Measurements from ENCODE around the gene TAOK2.
"Not testable (repeated sequence)": the region's sequence is repeated elsewhere in the genome, so short reads cannot be mapped to it uniquely, and the experiment has no call there.

Gene TAOK2

GRCh38 chr16:30026449-30026848 is 52.8 kb downstream of the TAOK2 start:
- DNase-seq = no peak

- DNase-seq = no peak
These were observed 54.1 kb downstream of the TAOK2 start for GRCh38 chr16:30027588-30028437.

DNA sequence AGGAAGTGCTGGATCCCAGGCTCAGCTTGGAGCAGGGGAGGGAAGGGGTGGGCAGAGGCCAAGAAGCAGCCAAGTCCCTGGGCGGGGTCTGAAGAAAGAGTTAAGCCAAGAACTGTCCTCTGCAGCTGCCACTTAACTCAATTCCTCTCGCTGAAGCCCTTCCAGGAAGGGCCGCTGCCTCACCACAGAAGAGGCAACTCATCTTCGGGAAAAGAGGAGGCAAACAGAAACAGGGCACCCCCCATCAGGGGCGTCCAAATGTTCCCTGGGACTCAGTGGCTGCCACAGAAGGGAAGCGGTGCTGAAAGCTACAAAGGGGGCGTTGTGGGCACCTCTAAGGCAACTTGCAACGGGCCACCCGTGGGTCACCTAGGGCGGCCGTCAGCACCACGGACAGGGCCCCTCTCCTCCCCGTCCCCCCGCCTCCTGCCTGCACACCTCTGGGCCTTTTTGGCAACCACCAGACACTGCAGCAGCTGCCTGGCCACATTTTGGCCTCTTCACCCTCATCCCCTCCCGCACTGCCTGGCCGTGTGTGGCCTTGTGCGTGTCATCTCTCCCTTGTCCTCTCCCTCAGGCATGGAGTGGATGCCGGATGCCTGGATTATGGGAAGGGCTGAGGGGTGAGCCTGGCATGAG is 54.9 kb downstream of the TAOK2 start:
- DNase-seq = no peak

DNA sequence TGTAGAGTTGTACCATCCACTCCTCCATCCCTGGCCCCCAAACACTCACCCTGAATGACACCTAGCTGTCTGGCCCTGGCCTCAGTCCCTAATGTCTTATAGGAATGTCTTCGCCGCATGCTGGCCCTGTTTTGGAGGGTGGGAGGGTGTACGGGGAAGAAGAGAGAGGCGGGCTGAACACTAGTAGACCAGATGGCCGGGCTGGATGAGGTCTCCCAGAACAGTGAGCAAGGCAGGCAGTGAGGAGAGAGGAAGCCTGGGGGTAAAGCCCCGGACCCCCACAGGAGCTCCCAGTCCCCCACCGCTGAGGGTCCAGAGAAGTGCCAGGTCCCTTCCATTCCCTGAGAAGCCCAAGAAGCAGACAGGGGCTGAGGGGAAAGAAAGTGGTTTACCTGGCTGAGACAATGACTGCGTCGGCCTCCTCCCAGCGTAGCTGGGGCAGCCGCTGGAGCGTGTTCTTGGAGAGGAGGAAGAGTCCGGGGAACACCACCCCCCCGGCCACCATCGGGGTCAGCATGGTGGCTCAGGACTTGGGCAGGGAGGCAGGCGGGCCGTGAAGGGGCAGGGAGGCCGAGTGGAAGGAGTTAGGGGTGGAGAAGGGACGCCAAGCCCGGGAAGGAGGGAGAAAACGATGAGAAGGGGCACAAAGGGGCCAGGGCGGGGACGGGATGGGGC is 56.5 kb downstream of the TAOK2 start:
- no peak for DNase-seq

- DNase-seq = no peak
These were observed 57.3 kb downstream of the TAOK2 start, which contains the start of gene TLCD3B for GRCh38 chr16:30030841-30031413. Gene TLCD3B, minus strand, starts transcription at chr16:30031271. Its CDS starts 744 bp downstream, at chr16:30030527.

DNA sequence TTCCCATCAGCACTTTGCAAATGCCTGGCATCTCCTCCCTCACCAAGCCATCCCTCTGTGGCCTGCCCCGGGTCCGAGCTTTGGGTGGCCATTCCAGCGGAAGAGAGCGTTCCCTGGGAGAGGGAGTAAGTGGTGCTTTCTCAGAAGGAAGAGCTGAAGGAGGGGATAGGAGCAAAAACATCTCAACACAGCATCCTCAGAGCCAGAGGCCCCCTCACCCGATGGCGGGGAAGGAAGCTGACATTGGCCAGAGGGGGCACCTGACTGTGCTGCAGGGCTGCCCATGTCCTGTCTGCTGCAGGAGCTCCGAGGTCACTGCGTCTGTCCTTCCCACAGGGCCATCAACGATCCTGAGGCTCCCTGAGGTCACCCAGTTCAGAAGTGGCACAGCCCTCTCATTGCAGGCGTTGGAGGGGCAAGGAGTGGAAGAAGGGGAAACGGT is 57.8 kb downstream of the TAOK2 start:
- no peak for DNase-seq

DNA sequence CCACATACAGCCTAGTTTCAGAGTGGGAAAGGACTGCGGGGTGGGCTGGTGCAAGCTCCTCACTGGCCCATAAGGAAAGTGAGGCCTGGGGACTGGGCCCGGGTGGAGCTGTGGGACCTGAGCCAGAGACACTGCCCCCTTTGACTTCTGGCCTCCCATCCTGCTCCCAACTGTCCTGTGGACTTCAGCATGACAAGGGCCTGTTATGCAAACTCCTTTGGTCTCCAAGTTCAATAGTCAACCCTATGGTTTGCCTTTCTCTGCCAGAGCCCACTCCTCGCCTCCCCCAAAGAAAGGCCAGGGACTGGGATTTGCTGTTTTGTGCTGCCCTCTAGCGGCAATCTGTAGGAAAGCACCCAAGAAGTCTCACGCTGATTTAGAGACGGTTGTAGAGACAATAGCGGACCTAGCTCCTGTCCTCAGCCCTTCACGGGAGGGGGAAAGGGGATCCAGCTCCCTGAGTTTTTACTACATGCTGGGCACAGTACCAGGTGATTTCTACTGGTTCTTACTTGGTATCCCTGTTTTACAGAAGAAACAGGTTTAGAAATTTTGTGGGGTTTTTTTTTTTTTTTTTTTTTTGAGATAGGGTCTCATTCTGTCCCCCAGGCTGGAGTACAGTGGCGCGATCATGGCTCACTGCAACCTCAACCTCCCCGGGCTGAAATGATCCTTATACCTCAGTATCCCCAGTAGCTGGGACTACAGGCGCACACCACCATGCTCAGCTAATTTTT is 58.6 kb downstream of the TAOK2 start:
- peak; percentile 35 for DNase-seq

GRCh38 chr16:30033270-30033669 is 59.6 kb downstream of the TAOK2 start:
- DNase-seq = no peak

DNA sequence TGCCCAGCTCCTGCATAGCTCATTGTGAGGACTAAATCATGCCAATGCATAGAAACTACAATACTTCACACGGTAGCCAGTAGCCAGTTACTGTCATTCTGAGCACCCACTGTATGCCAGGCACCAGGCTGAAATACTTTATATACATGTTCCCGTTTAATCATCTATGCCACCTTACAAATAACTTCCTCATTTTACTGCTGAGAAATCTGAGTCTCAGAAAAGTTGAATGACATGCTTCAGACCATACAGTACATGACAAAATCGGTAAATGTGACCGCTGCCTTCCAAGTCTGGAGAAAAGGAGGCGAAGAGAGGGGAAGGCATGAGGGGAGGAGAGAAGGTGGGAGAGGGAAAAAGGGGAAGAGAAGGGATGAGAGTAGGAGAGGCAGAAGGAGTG is 66.6 kb downstream of the TAOK2 start:
- no peak for DNase-seq

DNA sequence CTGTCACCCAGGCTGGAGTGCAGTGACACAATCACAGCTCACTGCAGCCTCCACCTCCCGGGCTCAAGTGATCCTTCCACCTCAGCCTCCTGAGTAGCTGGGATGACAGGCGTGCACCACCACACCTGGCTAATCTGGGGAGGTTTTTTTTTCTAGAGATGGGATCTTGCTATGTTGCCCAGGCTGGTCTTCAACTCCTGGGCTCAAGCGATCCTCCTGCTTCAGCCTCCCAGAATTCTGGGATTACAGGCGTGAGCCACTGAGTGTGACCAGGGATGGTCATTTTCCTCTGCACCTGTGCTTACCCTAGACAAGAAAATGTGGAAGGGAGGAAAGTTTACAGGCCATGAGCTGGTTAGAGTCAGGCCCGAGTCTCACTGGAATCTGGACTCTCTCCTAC is 67.0 kb downstream of the TAOK2 start:
- not testable (repeated sequence) for DNase-seq

- DNase-seq = no peak
These were observed 68.2 kb downstream of the TAOK2 start for GRCh38 chr16:30041841-30042240.
